Suppressor macrophage (primary cell): ENCODE results near the gene WDR62.

Experiments
- DNase-seq, 4 experiments: peaks; one replicate each; pipeline ENCODE4 v3.0.0-alpha.2; 2020 to 2022

The WDR62 gene

DNA sequence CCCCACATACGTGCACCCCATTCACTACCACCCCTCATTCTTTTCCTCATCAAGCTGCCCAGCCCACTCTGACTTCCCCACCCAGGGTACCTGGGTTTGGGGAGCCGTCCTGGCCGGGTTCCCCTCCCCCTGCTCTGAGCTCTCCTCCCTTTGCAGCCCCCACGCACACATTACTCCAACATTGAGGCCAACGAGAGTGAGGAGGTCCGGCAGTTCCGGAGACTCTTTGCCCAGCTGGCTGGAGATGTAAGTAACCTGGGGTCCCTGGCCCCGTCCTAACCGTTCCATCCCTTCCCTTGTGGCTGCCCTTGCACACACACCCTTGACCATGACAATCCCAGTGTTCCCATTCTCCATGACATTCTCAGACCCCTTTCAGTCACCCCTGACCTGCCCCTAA lies 87.8 kb downstream of the WDR62 start:
- DNase-seq: no peak

DNA sequence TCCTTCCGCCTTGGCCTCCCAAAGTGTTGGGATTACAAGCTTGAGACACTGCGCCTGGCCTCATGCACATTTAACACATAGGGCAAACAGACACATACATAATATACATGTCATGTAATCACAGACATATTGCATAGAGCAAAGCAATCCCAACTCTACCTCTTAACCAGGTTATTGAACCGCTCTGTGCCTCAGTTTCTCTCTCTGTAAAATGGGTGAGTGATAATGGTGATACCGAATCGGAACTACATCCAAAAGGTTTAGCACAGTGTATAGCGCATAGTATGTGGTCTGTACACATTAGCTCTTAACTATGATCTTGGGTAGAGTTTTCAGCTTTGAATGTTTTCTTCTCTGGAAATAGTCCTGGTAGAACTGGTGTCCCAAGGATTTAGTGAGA lies 89.9 kb downstream of the WDR62 start:
- no peak for DNase-seq

GRCh38 chr19:36149673-36150406 lies 95.1 kb downstream of the WDR62 start:
- DNase-seq: no peak

- no peak for DNase-seq
These were observed 95.9 kb downstream of the WDR62 start for GRCh38 chr19:36150586-36150985.

DNA sequence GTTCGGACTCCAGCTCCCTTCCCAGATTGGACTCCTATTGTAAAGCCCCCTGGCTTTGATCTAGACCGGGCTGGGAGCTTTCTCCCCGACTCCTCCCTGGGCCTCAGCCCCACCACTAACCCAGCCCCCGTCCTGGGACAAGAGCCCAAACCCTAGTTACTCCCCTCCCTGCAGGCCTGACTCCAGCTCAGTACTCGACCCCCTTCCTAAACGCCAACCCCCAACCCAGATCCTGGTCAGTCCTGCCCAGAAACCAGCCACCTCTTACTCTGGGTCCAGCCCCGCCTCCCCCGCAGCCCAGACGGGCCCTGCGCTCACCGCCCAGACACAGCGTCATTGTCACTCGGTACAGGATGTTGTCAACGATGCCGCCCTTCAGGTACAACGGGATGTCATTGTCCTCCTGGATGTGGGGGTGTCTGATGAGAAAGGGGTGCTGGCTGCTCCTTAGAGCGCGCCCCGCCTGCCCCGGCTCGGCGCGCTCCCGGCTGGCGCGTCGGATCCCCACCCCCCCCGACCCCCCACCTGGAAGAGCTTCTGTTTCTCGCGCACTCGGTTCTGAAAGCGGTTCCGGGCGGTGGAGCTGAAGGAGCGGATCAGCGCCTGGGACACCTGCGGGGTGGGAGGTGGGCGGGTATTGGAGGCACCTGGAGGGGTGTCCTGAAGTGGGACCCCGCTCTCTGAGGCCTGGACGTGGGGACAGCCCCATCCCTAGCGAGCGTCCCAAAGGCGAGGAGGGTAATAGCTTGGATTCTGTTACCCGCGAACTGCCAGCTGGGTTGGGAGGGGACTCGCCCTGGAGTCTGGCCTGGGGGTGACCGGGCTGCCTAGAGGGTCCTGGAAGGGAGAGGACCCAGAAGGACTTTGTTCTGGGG lies 96.7 kb downstream of the WDR62 start:
- no peak for DNase-seq

GRCh38 chr19:36152019-36152351 lies 97.3 kb downstream of the WDR62 start:
- no peak for DNase-seq

GRCh38 chr19:36152352-36153091 lies 97.8 kb downstream of the WDR62 start, which contains the start of gene COX7A1:
Gene COX7A1, minus strand, starts transcription at chr19:36152447. Its CDS starts 40 bp downstream, at chr19:36152407.
- DNase-seq: peak in 2 of 4 experiments; percentile 13 to 25

DNA sequence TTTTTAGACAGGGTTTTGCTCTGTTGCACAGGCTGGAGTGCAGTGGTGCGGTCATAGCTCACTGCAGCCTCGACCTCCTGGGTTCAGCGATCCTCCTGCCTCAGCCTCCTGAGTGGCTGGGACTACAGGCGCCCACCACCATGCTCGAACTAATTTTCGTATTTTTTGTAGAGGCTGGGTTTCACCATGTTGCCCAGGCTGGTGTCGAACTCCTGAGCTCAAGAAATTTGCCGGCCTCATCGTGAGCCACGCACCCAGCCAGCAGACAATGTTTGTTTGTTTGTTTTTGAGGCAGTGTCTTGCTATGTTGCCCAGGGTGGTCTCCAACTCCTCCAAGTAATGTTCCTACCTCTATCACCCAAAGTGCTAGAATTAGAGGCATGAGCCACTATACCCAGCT lies 98.4 kb downstream of the WDR62 start:
- DNase-seq: no peak
